ENCODE data around the gene TRIM72. TPM values are rescaled to one million over a fixed set of nuclear protein-coding genes. Genes with fewer than 3 reads are reported as not detected.

TRIM72 gene
- total RNA-seq, 1 experiment from 2014 or later, result 1.8 TPM

GRCh38 chr16:31215287-31216162 lies 1.6 kb downstream of the TRIM72 start:
- CTCF ChIA-PET, result interaction anchor here (0.6 to 4.9 kb wide), 16 partner anchors 14 to 262 kb away, joined by 3 to 41 read pairs (median 4); partner anchors contain the start of genes HSD3B7, KAT8, PYCARD and ZNF843
- Mint-ChIP-seq H3K27ac (no peak overlapping the region), H3K9me3 (no peaks in the 10 kb centered on the region), H3K27me3 (ENCODE audit: low read depth) (peaks cover 57% of the 10 kb centered on the region), H3K36me3 (no peaks in the 10 kb centered on the region), H3K4me1 (peaks cover 30% of the 10 kb centered on the region), H3K4me3 (peak overlapping the region; percentile 77)
- DNase-seq (ENCODE audit: low spot score), result peak; percentile 89
- POLR2A ChIA-PET, result interaction anchor here (0.6 to 2.0 kb wide), 9 partner anchors 14 to 262 kb away, joined by 3 to 11 read pairs (median 5); partner anchors contain the start of genes FUS, KAT8 and PYCARD
- ATAC-seq, result peak; percentile 85
- no peak for TF ChIP-seq ZNF396 (CRISPR knock-in tag; IDR thresholded peaks at IDR 0.05; ENCODE audit: borderline replicate concordance)
- TF ChIP-seq TEAD1 (CRISPR knock-in tag; IDR thresholded peaks at IDR 0.05), result no peak
- TF ChIP-seq GRHL2 (CRISPR knock-in tag; IDR thresholded peaks at IDR 0.05; ENCODE audit: insufficient replicate concordance, severe bottlenecking), result no peak
- TF ChIP-seq PRDM15 (CRISPR knock-in tag; IDR thresholded peaks at IDR 0.05), result no peak
- TF ChIP-seq FOXJ3 (CRISPR knock-in tag; IDR thresholded peaks at IDR 0.05; ENCODE audit: borderline replicate concordance), result no peak
- TF ChIP-seq, protein P1, sequence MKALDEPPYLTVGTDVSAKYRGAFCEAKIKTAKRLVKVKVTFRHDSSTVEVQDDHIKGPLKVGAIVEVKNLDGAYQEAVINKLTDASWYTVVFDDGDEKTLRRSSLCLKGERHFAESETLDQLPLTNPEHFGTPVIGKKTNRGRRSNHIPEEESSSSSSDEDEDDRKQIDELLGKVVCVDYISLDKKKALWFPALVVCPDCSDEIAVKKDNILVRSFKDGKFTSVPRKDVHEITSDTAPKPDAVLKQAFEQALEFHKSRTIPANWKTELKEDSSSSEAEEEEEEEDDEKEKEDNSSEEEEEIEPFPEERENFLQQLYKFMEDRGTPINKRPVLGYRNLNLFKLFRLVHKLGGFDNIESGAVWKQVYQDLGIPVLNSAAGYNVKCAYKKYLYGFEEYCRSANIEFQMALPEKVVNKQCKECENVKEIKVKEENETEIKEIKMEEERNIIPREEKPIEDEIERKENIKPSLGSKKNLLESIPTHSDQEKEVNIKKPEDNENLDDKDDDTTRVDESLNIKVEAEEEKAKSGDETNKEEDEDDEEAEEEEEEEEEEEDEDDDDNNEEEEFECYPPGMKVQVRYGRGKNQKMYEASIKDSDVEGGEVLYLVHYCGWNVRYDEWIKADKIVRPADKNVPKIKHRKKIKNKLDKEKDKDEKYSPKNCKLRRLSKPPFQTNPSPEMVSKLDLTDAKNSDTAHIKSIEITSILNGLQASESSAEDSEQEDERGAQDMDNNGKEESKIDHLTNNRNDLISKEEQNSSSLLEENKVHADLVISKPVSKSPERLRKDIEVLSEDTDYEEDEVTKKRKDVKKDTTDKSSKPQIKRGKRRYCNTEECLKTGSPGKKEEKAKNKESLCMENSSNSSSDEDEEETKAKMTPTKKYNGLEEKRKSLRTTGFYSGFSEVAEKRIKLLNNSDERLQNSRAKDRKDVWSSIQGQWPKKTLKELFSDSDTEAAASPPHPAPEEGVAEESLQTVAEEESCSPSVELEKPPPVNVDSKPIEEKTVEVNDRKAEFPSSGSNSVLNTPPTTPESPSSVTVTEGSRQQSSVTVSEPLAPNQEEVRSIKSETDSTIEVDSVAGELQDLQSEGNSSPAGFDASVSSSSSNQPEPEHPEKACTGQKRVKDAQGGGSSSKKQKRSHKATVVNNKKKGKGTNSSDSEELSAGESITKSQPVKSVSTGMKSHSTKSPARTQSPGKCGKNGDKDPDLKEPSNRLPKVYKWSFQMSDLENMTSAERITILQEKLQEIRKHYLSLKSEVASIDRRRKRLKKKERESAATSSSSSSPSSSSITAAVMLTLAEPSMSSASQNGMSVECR (CRISPR knock-in tag; IDR thresholded peaks at IDR 0.05; ENCODE audit: borderline replicate concordance), result no peak
- no peak for TF ChIP-seq ESRRA (CRISPR knock-in tag; IDR thresholded peaks at IDR 0.05; ENCODE audit: borderline replicate concordance)
- TF ChIP-seq, protein P2, sequence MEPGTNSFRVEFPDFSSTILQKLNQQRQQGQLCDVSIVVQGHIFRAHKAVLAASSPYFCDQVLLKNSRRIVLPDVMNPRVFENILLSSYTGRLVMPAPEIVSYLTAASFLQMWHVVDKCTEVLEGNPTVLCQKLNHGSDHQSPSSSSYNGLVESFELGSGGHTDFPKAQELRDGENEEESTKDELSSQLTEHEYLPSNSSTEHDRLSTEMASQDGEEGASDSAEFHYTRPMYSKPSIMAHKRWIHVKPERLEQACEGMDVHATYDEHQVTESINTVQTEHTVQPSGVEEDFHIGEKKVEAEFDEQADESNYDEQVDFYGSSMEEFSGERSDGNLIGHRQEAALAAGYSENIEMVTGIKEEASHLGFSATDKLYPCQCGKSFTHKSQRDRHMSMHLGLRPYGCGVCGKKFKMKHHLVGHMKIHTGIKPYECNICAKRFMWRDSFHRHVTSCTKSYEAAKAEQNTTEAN (CRISPR knock-in tag; IDR thresholded peaks at IDR 0.05), result no peak
- peak; percentile 14 for TF ChIP-seq SP1 (CRISPR knock-in tag; conservative IDR thresholded peaks at IDR 0.05)
- TF ChIP-seq STAT6 (CRISPR knock-in tag; conservative IDR thresholded peaks at IDR 0.05; ENCODE audit: low read depth), result no peak
- TF ChIP-seq, protein P3, sequence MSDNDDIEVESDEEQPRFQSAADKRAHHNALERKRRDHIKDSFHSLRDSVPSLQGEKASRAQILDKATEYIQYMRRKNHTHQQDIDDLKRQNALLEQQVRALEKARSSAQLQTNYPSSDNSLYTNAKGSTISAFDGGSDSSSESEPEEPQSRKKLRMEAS (CRISPR knock-in tag; IDR thresholded peaks at IDR 0.05), result no peak; the same call in 1 of the 2 replicates
- TF ChIP-seq ZNF317 (CRISPR knock-in tag; IDR thresholded peaks at IDR 0.05; ENCODE audit: borderline replicate concordance, low read depth), result no peak
- TF ChIP-seq ZNF281 (CRISPR knock-in tag; IDR thresholded peaks at IDR 0.05), result no peak
- TF ChIP-seq, protein P4, sequence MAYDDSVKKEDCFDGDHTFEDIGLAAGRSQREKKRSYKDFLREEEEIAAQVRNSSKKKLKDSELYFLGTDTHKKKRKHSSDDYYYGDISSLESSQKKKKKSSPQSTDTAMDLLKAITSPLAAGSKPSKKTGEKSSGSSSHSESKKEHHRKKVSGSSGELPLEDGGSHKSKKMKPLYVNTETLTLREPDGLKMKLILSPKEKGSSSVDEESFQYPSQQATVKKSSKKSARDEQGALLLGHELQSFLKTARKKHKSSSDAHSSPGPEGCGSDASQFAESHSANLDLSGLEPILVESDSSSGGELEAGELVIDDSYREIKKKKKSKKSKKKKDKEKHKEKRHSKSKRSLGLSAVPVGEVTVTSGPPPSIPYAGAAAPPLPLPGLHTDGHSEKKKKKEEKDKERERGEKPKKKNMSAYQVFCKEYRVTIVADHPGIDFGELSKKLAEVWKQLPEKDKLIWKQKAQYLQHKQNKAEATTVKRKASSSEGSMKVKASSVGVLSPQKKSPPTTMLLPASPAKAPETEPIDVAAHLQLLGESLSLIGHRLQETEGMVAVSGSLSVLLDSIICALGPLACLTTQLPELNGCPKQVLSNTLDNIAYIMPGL (CRISPR knock-in tag; IDR thresholded peaks at IDR 0.05), result no peak; the same call in 1 of the 2 replicates
- TF ChIP-seq E2F5 (CRISPR knock-in tag; IDR thresholded peaks at IDR 0.05), result no peak
- 0 out of 2 replicates have a peak, but pooled peaks have one; percentile 56 for TF ChIP-seq CBFB (CRISPR knock-in tag; IDR thresholded peaks at IDR 0.05; ENCODE audit: low read depth)
